Neutrophil (primary cell): ENCODE results near the gene ZNF778.

Source experiments
- H3K27ac ChIP-seq: fragments of 200-600 bp; sonication (generic); 2 replicates; pipeline ENCODE4 v1.5.1; 2016; ENCODE audit warnings: mild to moderate bottlenecking, moderate library complexity
- H3K27me3 ChIP-seq: fragments of 200-600 bp; sonication (generic); 2 replicates; pipeline ENCODE4 v1.6.0; 2016; ENCODE audit warnings: mild to moderate bottlenecking
- H3K36me3 ChIP-seq: fragments of 200-600 bp; sonication (generic); 2 replicates; pipeline ENCODE4 v1.5.1; 2017
- H3K4me1 ChIP-seq, 2 experiments: fragments of 200-600 bp in 1 of 2; sonication (generic) in 1 of 2; 1 replicate in 1 of 2; 2 replicates in 1 of 2; pipeline versions ENCODE4 v1.5.1 to v1.6.1; 2013 to 2016; ENCODE audit warnings: low read depth in 1 of 2, low read length in 1 of 2, mild to moderate bottlenecking in 1 of 2, moderate library complexity in 1 of 2; ENCODE audit not compliant: control insufficient read depth in 1 of 2, insufficient read depth in 1 of 2
- H3K4me3 ChIP-seq, 2 experiments: fragments of 200-600 bp in 1 of 2; sonication (generic) in 1 of 2; 1 replicate in 1 of 2; 2 replicates in 1 of 2; pipeline ENCODE4 v1.5.1; 2013 to 2016; ENCODE audit warnings: low read depth in 1 of 2, low read length in 1 of 2, mild to moderate bottlenecking in 1 of 2, moderate library complexity in 1 of 2
- H3K9me3 ChIP-seq: fragments of 200-600 bp; sonication (generic); 2 replicates; pipeline ENCODE4 v1.5.1; 2016
- CTCF ChIP-seq: fragments of 200-600 bp; sonication (generic); IDR thresholded peaks from 2 replicates; pipeline ENCODE4 v1.5.1; 2016; ENCODE audit warnings: antibody characterized with exemption

Gene ZNF778

GRCh38 chr16:89200850-89201411 is 16.6 kb upstream of the ZNF778 start:
- TF ChIP-seq CTCF = no peak
- Histone ChIP-seq H3K4me1 (peaks cover 21 to 28% of the 10 kb centered on the region in 2 experiments), H3K9me3 (no peaks in the 10 kb centered on the region), H3K36me3 (no peaks in the 10 kb centered on the region), H3K27me3 (peaks cover 75% of the 10 kb centered on the region), H3K27ac (no peak overlapping the region), H3K4me3 (peak overlapping the region; percentile 35 to 47)

- peaks cover 82% of the 10 kb centered on the region for H3K27me3 ChIP-seq
- H3K27ac ChIP-seq = no peak overlapping the region
- no peaks in the 10 kb centered on the region for H3K36me3 ChIP-seq
- peak overlapping the region; percentile 45 to 54 for H3K4me3 ChIP-seq
- TF ChIP-seq CTCF = no peak
- H3K4me1 ChIP-seq = peaks cover 21 to 28% of the 10 kb centered on the region in 2 experiments
- no peaks in the 10 kb centered on the region for H3K9me3 ChIP-seq
Observed at GRCh38 chr16:89201439-89202377, 15.8 kb upstream of the ZNF778 start.

GRCh38 chr16:89202422-89203215 is 14.9 kb upstream of the ZNF778 start:
- TF ChIP-seq CTCF = no peak

DNA sequence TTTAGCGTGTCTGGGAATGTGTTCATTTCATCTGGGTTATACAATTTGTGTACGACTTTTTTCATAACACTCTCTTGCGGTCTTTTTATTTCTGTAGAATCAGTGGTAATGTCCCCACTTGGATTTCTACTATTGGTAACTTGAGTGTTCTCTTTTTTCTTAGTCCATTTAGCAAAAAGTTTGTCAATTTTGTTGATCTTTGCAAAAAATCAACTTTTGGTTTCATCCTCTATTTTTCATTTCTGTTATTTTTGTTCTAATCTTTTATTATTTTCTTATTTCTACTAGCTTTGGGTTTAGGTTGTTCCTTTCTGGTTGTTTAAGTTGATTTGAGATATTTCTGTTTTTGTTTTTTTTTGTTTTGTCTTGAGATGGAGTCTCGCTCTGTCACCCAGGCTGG is 9.5 kb upstream of the ZNF778 start:
- Histone ChIP-seq H3K27me3 (peaks cover 60% of the 10 kb centered on the region), H3K4me1 (no peaks in the 10 kb centered on the region), H3K4me3 (no peak overlapping the region), H3K27ac (no peak overlapping the region), H3K36me3 (no peaks in the 10 kb centered on the region), H3K9me3 (no peaks in the 10 kb centered on the region)
- no peak for TF ChIP-seq CTCF

More at GRCh38 chr16:89202422-89203215, 14.9 kb upstream of the ZNF778 start:
- peak overlapping the region in 1 of 2 experiments; percentile 15 for H3K4me3 ChIP-seq
- H3K36me3 ChIP-seq = no peaks in the 10 kb centered on the region
- H3K4me1 ChIP-seq = peaks cover 21 to 28% of the 10 kb centered on the region in 2 experiments
- peaks cover 83% of the 10 kb centered on the region for H3K27me3 ChIP-seq
- no peaks in the 10 kb centered on the region for H3K9me3 ChIP-seq
- H3K27ac ChIP-seq = no peak overlapping the region

GRCh38 chr16:89209522-89210044 is 7.9 kb upstream of the ZNF778 start:
- TF ChIP-seq CTCF = no peak
- Histone ChIP-seq H3K4me1 (no peaks in the 10 kb centered on the region), H3K36me3 (no peaks in the 10 kb centered on the region), H3K27ac (no peak overlapping the region), H3K4me3 (no peak overlapping the region), H3K9me3 (no peaks in the 10 kb centered on the region), H3K27me3 (peaks cover 44% of the 10 kb centered on the region)
